Thyroid gland (tissue), 4 donors: ENCODE measurements around the gene CREB3.

ENCODE experiments used
- CTCF ChIP-seq, 6 experiments: fragments of 200-600 bp in 3 of 6; fragments of 450-650 bp in 3 of 6; sonication (generic) in 3 of 6; IDR thresholded peaks; one replicate each; pipeline ENCODE4 v1.5.1; 2016 to 2019; ENCODE audit warnings: antibody characterized with exemption in 6 of 6, mild to moderate bottlenecking in 2 of 6, inconsistent platforms in 1 of 6, moderate library complexity in 1 of 6
- POLR2A ChIP-seq, 2 donors: fragments of 450-650 bp; IDR thresholded peaks; one replicate each; pipeline ENCODE4 v1.6.1; 2017; ENCODE audit warnings: antibody characterized with exemption in 2 of 2, mild to moderate bottlenecking in 2 of 2, moderate library complexity in 1 of 2

GRCh38 chr9:35746583-35746982 lies 14.1 kb downstream of the CREB3 start:
- TF ChIP-seq CTCF (IDR thresholded peaks at IDR 0.05), result no peak
- TF ChIP-seq POLR2A (IDR thresholded peaks at IDR 0.05), result no peak
